ENCODE data around the gene NOL9. TPM values are rescaled to one million over a fixed set of nuclear protein-coding genes. Genes with fewer than 3 reads are reported as not detected.

The NOL9 gene
- total RNA-seq, 1 donor from 2014 or later, result 49.5 TPM

DNA sequence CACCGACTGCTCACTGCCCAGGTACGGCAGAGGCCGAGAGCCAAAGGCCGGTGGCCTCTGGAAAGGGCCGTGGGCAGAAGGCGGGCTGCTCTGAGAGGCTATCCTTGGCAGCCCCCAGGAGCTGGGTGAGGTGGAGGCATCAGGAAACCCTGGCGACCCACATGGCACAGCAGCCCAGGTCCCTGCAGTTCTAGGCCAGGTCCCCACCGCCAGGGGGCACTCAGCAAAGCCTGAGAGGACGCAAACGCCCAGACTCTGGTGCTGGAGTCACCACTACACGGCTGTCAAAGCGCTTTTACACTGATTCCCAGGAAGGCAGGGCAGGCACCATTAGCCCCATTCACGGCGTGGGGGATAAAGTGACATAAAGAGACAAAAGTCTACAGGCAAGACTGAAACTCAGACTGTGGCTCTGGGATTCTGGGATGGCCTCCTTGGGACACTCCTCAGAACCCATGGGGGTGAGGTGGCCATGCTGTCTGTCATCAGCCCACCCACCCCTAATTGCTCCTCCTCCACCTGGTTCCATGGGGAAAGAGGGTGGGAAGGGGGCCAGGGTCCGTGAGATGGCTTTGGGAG lies 67.8 kb downstream of the NOL9 start:
- Mint-ChIP-seq H3K4me3 (ENCODE audit: low read depth) (peak overlapping the region; percentile 80), H3K36me3 (ENCODE audit: insufficient read depth) (no peaks in the 10 kb centered on the region), H3K9me3 (ENCODE audit: low read depth) (no peaks in the 10 kb centered on the region), H3K27me3 (no peaks in the 10 kb centered on the region), H3K27ac (peak overlapping the region; percentile 82), H3K4me1 (ENCODE audit: low read depth) (peaks cover 19% of the 10 kb centered on the region)
- peak; percentile 89 for DNase-seq (ENCODE audit: low spot score, unreplicated experiment)
- TF ChIP-seq, protein P1, sequence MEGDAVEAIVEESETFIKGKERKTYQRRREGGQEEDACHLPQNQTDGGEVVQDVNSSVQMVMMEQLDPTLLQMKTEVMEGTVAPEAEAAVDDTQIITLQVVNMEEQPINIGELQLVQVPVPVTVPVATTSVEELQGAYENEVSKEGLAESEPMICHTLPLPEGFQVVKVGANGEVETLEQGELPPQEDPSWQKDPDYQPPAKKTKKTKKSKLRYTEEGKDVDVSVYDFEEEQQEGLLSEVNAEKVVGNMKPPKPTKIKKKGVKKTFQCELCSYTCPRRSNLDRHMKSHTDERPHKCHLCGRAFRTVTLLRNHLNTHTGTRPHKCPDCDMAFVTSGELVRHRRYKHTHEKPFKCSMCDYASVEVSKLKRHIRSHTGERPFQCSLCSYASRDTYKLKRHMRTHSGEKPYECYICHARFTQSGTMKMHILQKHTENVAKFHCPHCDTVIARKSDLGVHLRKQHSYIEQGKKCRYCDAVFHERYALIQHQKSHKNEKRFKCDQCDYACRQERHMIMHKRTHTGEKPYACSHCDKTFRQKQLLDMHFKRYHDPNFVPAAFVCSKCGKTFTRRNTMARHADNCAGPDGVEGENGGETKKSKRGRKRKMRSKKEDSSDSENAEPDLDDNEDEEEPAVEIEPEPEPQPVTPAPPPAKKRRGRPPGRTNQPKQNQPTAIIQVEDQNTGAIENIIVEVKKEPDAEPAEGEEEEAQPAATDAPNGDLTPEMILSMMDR (IDR thresholded peaks at IDR 0.05; ENCODE audit: unreplicated experiment), result peak; percentile 95

DNA sequence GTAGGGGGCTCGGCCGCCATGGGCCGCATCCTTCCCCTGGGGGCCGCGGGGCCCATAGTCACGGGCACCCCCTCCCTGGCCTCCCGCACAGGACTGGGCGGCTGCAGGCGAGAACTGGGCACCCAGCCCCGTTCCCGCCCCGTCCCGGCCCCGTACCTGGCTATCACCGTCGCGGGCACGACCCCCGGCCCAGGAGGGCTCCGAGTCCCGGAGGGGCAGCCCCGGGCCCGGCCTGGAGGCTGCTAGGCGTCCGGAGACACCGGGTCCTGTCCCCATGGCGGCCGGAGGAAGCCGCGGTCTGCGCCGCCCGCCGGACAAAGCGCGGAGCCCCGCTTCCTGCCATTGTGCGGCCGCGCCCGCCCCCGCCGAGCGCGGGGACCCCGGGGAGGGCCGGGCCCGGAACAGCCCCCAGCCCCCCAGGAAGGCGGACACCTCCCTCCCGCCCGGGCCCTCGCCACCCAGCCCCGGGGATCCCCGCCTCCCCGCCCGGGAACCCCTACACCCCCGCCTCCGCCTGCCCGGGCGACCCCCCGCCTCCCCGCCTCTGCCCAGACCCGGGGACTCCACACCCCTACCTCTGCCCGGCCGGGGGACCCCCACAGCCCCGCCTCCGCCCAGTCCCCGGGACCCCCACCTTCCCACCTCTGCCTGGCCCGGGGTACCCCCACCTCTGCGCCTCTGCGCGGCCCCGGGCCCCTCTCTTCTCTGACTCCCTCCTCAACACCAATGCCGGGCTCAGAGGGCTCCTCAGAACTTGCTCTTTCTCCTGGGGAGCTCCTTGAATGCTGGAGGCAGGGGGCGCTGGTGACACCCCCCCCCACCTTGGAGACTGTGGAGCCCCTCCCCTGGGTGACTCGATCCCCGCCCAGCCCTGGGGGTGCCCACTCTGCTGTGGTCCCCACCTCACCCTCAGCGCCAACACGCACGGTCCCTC lies 68.9 kb downstream of the NOL9 start:
- DNase-seq (ENCODE audit: low spot score, unreplicated experiment), result no peak
- no peaks in the 10 kb centered on the region for H3K27me3 Mint-ChIP-seq
- peaks cover 14% of the 10 kb centered on the region for H3K4me1 Mint-ChIP-seq (ENCODE audit: low read depth)
- no peaks in the 10 kb centered on the region for H3K9me3 Mint-ChIP-seq (ENCODE audit: low read depth)
- no peaks in the 10 kb centered on the region for H3K36me3 Mint-ChIP-seq (ENCODE audit: insufficient read depth)
- TF ChIP-seq, protein P1 (IDR thresholded peaks at IDR 0.05; ENCODE audit: unreplicated experiment), result no peak
- peak overlapping the region; percentile 80 for H3K4me3 Mint-ChIP-seq (ENCODE audit: low read depth)
- H3K27ac Mint-ChIP-seq, result peak overlapping the region; percentile 81

DNA sequence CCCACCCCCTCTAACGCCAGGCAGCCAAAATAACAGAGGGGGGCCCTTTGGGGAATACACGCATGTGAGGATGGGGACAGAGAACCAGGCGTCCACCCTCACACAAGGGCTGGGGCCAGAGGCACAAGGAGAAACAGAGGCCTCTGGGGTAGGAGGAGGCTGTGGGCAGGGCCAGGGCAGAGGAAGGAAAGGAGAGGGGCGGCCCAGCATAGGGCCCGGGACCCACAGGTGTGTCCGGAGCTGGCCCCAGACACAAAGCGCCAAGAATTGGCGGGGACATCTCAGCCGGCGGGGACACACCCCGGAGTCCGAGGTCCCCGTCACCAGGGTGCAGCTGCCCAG lies 69.5 kb downstream of the NOL9 start:
- H3K27ac Mint-ChIP-seq, result peak overlapping the region; percentile 78
- no peaks in the 10 kb centered on the region for H3K36me3 Mint-ChIP-seq (ENCODE audit: insufficient read depth)
- no peaks in the 10 kb centered on the region for H3K9me3 Mint-ChIP-seq (ENCODE audit: low read depth)
- H3K4me1 Mint-ChIP-seq (ENCODE audit: low read depth), result peaks cover 14% of the 10 kb centered on the region
- no peaks in the 10 kb centered on the region for H3K27me3 Mint-ChIP-seq
- TF ChIP-seq, protein P1 (IDR thresholded peaks at IDR 0.05; ENCODE audit: unreplicated experiment), result no peak
- peak overlapping the region; percentile 88 for H3K4me3 Mint-ChIP-seq (ENCODE audit: low read depth)
- peak; percentile 13 for DNase-seq (ENCODE audit: low spot score, unreplicated experiment)

DNA sequence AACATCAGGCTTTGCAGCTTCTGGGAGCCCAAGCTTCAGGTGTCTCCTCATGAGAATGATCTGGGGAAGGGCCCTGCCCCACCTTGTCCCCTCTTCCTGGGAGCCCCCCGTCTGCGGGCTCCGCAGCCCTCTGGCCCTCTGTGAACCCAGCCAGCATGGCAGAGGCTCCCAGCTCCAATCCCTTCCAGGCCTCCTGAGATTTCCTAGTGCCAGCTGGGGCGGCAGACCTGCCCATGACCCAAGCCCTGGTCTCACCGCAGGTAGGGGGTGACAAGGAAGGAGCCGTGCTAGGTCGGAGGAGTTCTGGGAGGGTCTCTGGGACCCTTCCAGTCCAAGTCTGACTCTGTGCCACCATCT lies 70.6 kb downstream of the NOL9 start:
- no peak for DNase-seq (ENCODE audit: low spot score, unreplicated experiment)
- Mint-ChIP-seq H3K4me3 (ENCODE audit: low read depth) (peak overlapping the region; percentile 88), H3K36me3 (ENCODE audit: insufficient read depth) (peaks cover 2% of the 10 kb centered on the region), H3K27ac (no peak overlapping the region), H3K9me3 (ENCODE audit: low read depth) (no peaks in the 10 kb centered on the region), H3K4me1 (ENCODE audit: low read depth) (peaks cover 16% of the 10 kb centered on the region), H3K27me3 (no peaks in the 10 kb centered on the region)
- TF ChIP-seq, protein P1 (IDR thresholded peaks at IDR 0.05; ENCODE audit: unreplicated experiment), result no peak

DNA sequence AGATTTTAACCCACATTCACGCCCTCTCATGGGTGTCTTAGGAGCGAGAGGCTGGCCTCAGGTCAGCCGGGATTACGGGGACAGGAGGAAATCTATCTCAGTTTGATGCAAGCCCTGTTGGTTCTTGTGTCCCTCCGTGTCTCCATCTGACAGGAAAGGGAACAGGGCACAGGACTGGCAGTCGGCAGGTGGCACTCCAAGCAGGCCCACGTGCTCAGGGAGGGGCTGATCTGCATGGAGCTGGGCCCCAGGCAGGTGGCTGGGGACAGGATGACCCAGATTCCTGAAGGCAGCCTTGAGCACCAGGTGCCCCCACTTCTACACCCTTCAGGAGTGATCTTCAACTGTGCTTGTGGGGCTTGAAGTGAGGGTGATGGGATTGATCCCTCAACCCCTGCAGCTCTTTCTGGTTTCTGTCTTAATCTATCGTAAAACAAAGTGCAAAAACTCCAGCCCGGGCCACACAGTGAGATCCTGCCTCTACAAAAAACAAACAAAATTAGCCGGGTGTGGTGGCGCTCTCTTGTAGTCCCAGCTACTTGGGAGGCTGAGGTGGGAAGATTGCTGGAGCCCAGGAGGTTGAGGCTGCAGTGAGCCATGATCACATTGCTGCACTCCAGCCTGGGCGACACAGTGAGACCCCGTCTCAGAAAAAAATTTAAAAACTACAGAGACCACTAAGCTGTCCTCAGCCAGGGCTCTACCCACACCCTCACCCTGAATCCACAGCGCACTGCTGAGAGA lies 71.1 kb downstream of the NOL9 start:
- H3K27me3 Mint-ChIP-seq, result no peaks in the 10 kb centered on the region
- peaks cover 2% of the 10 kb centered on the region for H3K36me3 Mint-ChIP-seq (ENCODE audit: insufficient read depth)
- peak overlapping the region; percentile 88 for H3K4me3 Mint-ChIP-seq (ENCODE audit: low read depth)
- TF ChIP-seq, protein P1 (IDR thresholded peaks at IDR 0.05; ENCODE audit: unreplicated experiment), result no peak
- no peak for DNase-seq (ENCODE audit: low spot score, unreplicated experiment)
- H3K9me3 Mint-ChIP-seq (ENCODE audit: low read depth), result no peaks in the 10 kb centered on the region
- H3K4me1 Mint-ChIP-seq (ENCODE audit: low read depth), result peaks cover 16% of the 10 kb centered on the region
- peak overlapping the region; percentile 45 for H3K27ac Mint-ChIP-seq
